PC-9 (cell line): ENCODE measurements around the gene NISCH. TPM values are rescaled to one million over a fixed set of nuclear protein-coding genes. Genes with fewer than 3 reads are reported as not detected.

Experiments
- BruUV-seq: library from RNA; stranded (reverse); fragments of 400-500 nt; replicated peaks from 2 replicates; lab custom pipeline; 2021; lab: Mats Ljungman, UMichigan
- CTCF ChIA-PET: fragments of 300-600 bp; sonication (Branson Sonifier 250); formaldehyde crosslinking; loops from one replicate; lab custom pipeline; 2022; ENCODE audit warnings: antibody characterized with exemption; lab: Charles Lee
- POLR2A ChIA-PET: fragments of 300-600 bp; sonication (Branson Sonifier 250); formaldehyde crosslinking; loops from one replicate; lab custom pipeline; 2022; ENCODE audit warnings: antibody characterized with exemption; ENCODE audit not compliant: unreplicated experiment; lab: Charles Lee
- DNase-seq, 2 experiments: peaks; one replicate each; pipeline versions ENCODE4 v3.0.0 to v3.0.0-alpha.2; 2015 to 2022; ENCODE audit warnings: mixed read lengths in 1 of 2
- H2AFZ ChIP-seq: fragments of 200-600 bp; sonication (generic); 2 replicates; pipeline ENCODE4 v1.8.1; 2017; ENCODE audit warnings: antibody characterized with exemption
- H3F3A ChIP-seq: fragments of 200-600 bp; sonication (generic); 2 replicates; pipeline ENCODE4 v1.8.1; 2017; ENCODE audit warnings: antibody characterized with exemption, mild to moderate bottlenecking, low read depth; ENCODE audit not compliant: insufficient read depth
- H3K27ac ChIP-seq: fragments of 200-600 bp; sonication (generic); 2 replicates; pipeline ENCODE4 v1.6.1; 2016; ENCODE audit warnings: mixed run types
- H3K27me3 ChIP-seq: fragments of 200-600 bp; sonication (generic); 2 replicates; pipeline ENCODE4 v1.6.1; 2016; ENCODE audit warnings: low read depth, mixed run types; ENCODE audit not compliant: insufficient read depth
- H3K36me3 ChIP-seq: fragments of 200-600 bp; sonication (generic); 2 replicates; pipeline ENCODE4 v1.6.1; 2016; ENCODE audit warnings: low read depth, mixed run types
- H3K4me1 ChIP-seq: fragments of 200-600 bp; sonication (generic); replicated peaks from 2 replicates; pipeline ENCODE4 v1.6.1; 2016; ENCODE audit warnings: mixed run types; ENCODE audit not compliant: insufficient read depth
- H3K4me2 ChIP-seq: fragments of 200-600 bp; sonication (generic); 2 replicates; pipeline ENCODE4 v1.6.1; 2017; ENCODE audit warnings: mixed run types
- H3K4me3 ChIP-seq: fragments of 200-600 bp; sonication (generic); 2 replicates; pipeline ENCODE4 v1.6.1; 2016; ENCODE audit warnings: mixed run types
- H3K79me2 ChIP-seq: fragments of 200-600 bp; sonication (generic); 2 replicates; pipeline ENCODE4 v1.6.1; 2017; ENCODE audit warnings: low read depth, mixed run types
- H3K9me2 ChIP-seq: fragments of 200-600 bp; sonication (generic); 2 replicates; pipeline ENCODE4 v1.8.1; 2017; ENCODE audit warnings: mild to moderate bottlenecking; ENCODE audit not compliant: insufficient read depth
- H3K9me3 ChIP-seq: fragments of 200-600 bp; sonication (generic); 2 replicates; pipeline ENCODE4 v1.8.1; 2016; ENCODE audit warnings: low read depth; ENCODE audit not compliant: insufficient read depth
- H4K20me1 ChIP-seq: fragments of 200-600 bp; sonication (generic); 2 replicates; pipeline ENCODE4 v1.8.1; 2017; ENCODE audit not compliant: insufficient read depth
- CTCF ChIP-seq: fragments of 200-600 bp; sonication (generic); conservative IDR thresholded peaks from 2 replicates; pipeline ENCODE4 v1.6.1; 2017; ENCODE audit warnings: mixed run types, antibody characterized with exemption, mild to moderate bottlenecking, moderate library complexity
- EZH2 ChIP-seq: fragments of 200-600 bp; sonication (generic); IDR thresholded peaks from 2 replicates; pipeline ENCODE4 v1.8.0; 2017; ENCODE audit warnings: antibody characterized with exemption, low read depth
- intact Hi-C: fragments of 100-400 bp; cut with micrococcal nuclease; formaldehyde crosslinking; loops from one replicate; pipeline ENCODE4 v1.10.0; 2022; ENCODE audit not compliant: unreplicated experiment
- total RNA-seq: library from RNA; stranded (reverse); gene quantifications from 2 replicates; pipeline ENCODE4 v1.2.3, GENCODE V29; 2021

The NISCH gene
- total RNA-seq, 1 experiment from 2014 or later, result 66.1 TPM

- Histone ChIP-seq H3K4me3 (no peak overlapping the region), H3K79me2 (no peaks in the 10 kb centered on the region), H3K27ac (no peak overlapping the region), H3K9me3 (no peaks in the 10 kb centered on the region), H3K36me3 (no peaks in the 10 kb centered on the region), H3K4me1 (no peaks in the 10 kb centered on the region), H3K4me2 (no peak overlapping the region), H4K20me1 (no peaks in the 10 kb centered on the region), H3K9me2 (no peaks in the 10 kb centered on the region), H2AFZ (no peak overlapping the region), H3K27me3 (no peaks in the 10 kb centered on the region), H3F3A (no peaks in the 10 kb centered on the region)
- CTCF ChIA-PET, result interaction anchor here (0.6 kb wide), 1 partner anchor 1193 kb away, joined by 4 read pairs; no protein-coding TSS in a partner anchor
- DNase-seq, result no peak
- intact Hi-C loops, result no loop called here
- TF ChIP-seq EZH2 (no peak), CTCF (no peak)
- BruUV-seq, result no TSS peak
- POLR2A ChIA-PET, result no interaction called here
These were observed 63.5 kb downstream of the NISCH start for GRCh38 chr3:52518723-52519444.

GRCh38 chr3:52519445-52520140, 64.2 kb downstream of the NISCH start:
- Histone ChIP-seq H3K9me2 (no peaks in the 10 kb centered on the region), H3K4me2 (no peak overlapping the region), H3K27me3 (no peaks in the 10 kb centered on the region), H3K79me2 (no peaks in the 10 kb centered on the region), H3K4me1 (no peaks in the 10 kb centered on the region), H4K20me1 (no peaks in the 10 kb centered on the region), H3F3A (no peaks in the 10 kb centered on the region), H3K4me3 (no peak overlapping the region), H3K27ac (no peak overlapping the region), H3K9me3 (no peaks in the 10 kb centered on the region), H2AFZ (no peak overlapping the region), H3K36me3 (no peaks in the 10 kb centered on the region)
- no TSS peak for BruUV-seq
- intact Hi-C loops, result no loop called here
- no peak for DNase-seq
- no peak for TF ChIP-seq CTCF
- TF ChIP-seq EZH2, result no peak
- POLR2A ChIA-PET, result interaction anchor here (0.5 kb wide), 1 partner anchor 71 kb away, joined by 9 read pairs; no protein-coding TSS in a partner anchor
- CTCF ChIA-PET, result no interaction called here

- POLR2A ChIA-PET, result interaction anchor here (0.5 kb wide), 1 partner anchor 72 kb away, joined by 9 read pairs; no protein-coding TSS in a partner anchor
- no TSS peak for BruUV-seq
- CTCF ChIA-PET, result no interaction called here
These were observed 64.8 kb downstream of the NISCH start for GRCh38 chr3:52520141-52520667.

More at GRCh38 chr3:52520141-52520667, 64.8 kb downstream of the NISCH start:
- H3K79me2 ChIP-seq, result no peaks in the 10 kb centered on the region
- H3K27me3 ChIP-seq, result no peaks in the 10 kb centered on the region
- H3K27ac ChIP-seq, result no peak overlapping the region
- no peak overlapping the region for H2AFZ ChIP-seq
- H3K9me3 ChIP-seq, result no peaks in the 10 kb centered on the region
- no peaks in the 10 kb centered on the region for H4K20me1 ChIP-seq
- TF ChIP-seq EZH2, result no peak
- no peak for TF ChIP-seq CTCF
- no peaks in the 10 kb centered on the region for H3K9me2 ChIP-seq
- no peak for DNase-seq
- no peaks in the 10 kb centered on the region for H3K36me3 ChIP-seq
- no peaks in the 10 kb centered on the region for H3F3A ChIP-seq
- intact Hi-C loops, result no loop called here
- no peaks in the 10 kb centered on the region; the same call in 1 of the 2 replicates for H3K4me1 ChIP-seq
- no peak overlapping the region for H3K4me3 ChIP-seq
- no peak overlapping the region for H3K4me2 ChIP-seq
